GM12878 (cell line): ENCODE results near the gene PEX11B. TPM values are rescaled to one million over a fixed set of nuclear protein-coding genes. Genes with fewer than 3 reads are reported as not detected.

Experiments
- ATAC-seq: fragments of 200-7000 bp; cut with Tn5 transposase; 3 replicates; pipeline ENCODE4 v1.9.1; 2020; ENCODE audit warnings: mild to moderate bottlenecking, moderate library complexity
- BruUV-seq: library from RNA; stranded (reverse); fragments of 400-500 nt; replicated peaks from 2 replicates; lab custom pipeline; 2021; lab: Mats Ljungman, UMichigan
- CTCF ChIA-PET: fragments of 300-600 bp; sonication (Branson Sonifier 250); formaldehyde crosslinking; extraction: SDS; loops from one replicate; lab custom pipeline; 2021; ENCODE audit warnings: inconsistent platforms; lab: Yijun Ruan, JAX
- POLR2A ChIA-PET: fragments of 350-600 bp; formaldehyde crosslinking; extraction: SDS; loops from one replicate; lab custom pipeline; 2021; ENCODE audit warnings: inconsistent platforms; lab: Charles Lee
- RAD21 ChIA-PET: fragments of 300-600 bp; sonication (Branson Sonifier 250); formaldehyde crosslinking; loops from one replicate; lab custom pipeline; 2023; ENCODE audit warnings: antibody characterized with exemption; ENCODE audit not compliant: unreplicated experiment; lab: Charles Lee
- SMC1A ChIA-PET: fragments of 300-600 bp; sonication (Branson Sonifier 250); formaldehyde crosslinking; loops from one replicate; lab custom pipeline; 2023; ENCODE audit not compliant: unreplicated experiment, uncharacterized antibody; lab: Charles Lee
- DNase-seq: peaks from one replicate; pipeline ENCODE4 v3.0.0-alpha.2; 2011; ENCODE audit warnings: low read depth, low spot score
- FAIRE-seq: peaks from 3 replicates; lab custom pipeline; 2011; peaks lifted over from hg19 to GRCh38; lab: Jason Lieb, UNC
- H2AFZ ChIP-seq: 2 replicates; pipeline ENCODE4 v1.6.0; 2011; ENCODE audit warnings: low read depth, low read length, control low read depth; ENCODE audit not compliant: control insufficient read depth
- H3K27ac ChIP-seq: 2 replicates; pipeline ENCODE4 v1.5.1; 2011; ENCODE audit warnings: control low read depth; ENCODE audit not compliant: control insufficient read depth, insufficient read depth
- H3K27me3 ChIP-seq, 2 experiments: replicated peaks in 1 of 2; 2 replicates each; pipeline versions ENCODE4 v1.6.0 to v1.6.1; 2011; ENCODE audit warnings: low read length in 1 of 2; ENCODE audit not compliant: control insufficient read depth in 2 of 2, insufficient read depth in 2 of 2
- H3K36me3 ChIP-seq, 2 experiments: 2 replicates each; pipeline ENCODE4 v1.5.1; 2011; ENCODE audit warnings: low read length in 1 of 2; ENCODE audit not compliant: control insufficient read depth in 2 of 2, insufficient read depth in 2 of 2
- H3K4me1 ChIP-seq: 2 replicates; pipeline ENCODE4 v1.6.1; 2011; ENCODE audit warnings: mild to moderate bottlenecking, low read length, moderate library complexity, mixed read lengths; ENCODE audit not compliant: control insufficient read depth, insufficient read depth
- H3K4me2 ChIP-seq: 2 replicates; pipeline ENCODE4 v1.6.0; 2011; ENCODE audit warnings: control low read depth; ENCODE audit not compliant: control insufficient read depth, insufficient read depth
- H3K4me3 ChIP-seq: fragments of 200-600 bp; sonication (generic); 2 replicates; pipeline ENCODE4 v1.5.1; 2016
- H3K79me2 ChIP-seq: 2 replicates; pipeline ENCODE4 v1.6.0; 2011; ENCODE audit warnings: low read length; ENCODE audit not compliant: control insufficient read depth, insufficient read depth
- H3K9ac ChIP-seq: 2 replicates; pipeline ENCODE4 v1.8.0; 2011; ENCODE audit warnings: low read length, control low read depth, mixed read lengths; ENCODE audit not compliant: control insufficient read depth, insufficient read depth
- H3K9me3 ChIP-seq: replicated peaks from 3 replicates; pipeline ENCODE4 v1.5.1; 2011; ENCODE audit warnings: mild to moderate bottlenecking, low read length; ENCODE audit not compliant: control insufficient read depth, insufficient read depth
- H4K20me1 ChIP-seq: 2 replicates; pipeline ENCODE4 v1.6.0; 2011; ENCODE audit not compliant: control insufficient read depth, insufficient read depth
- BCL11A ChIP-seq: IDR thresholded peaks from 2 replicates; pipeline ENCODE4 v1.6.1; 2011; ENCODE audit warnings: low read depth, low read length
- EED ChIP-seq: sonication (generic); IDR thresholded peaks from 2 replicates; pipeline ENCODE4 v1.6.1; 2016; ENCODE audit warnings: antibody characterized with exemption, low read depth
- EGR1 ChIP-seq, 2 experiments: IDR thresholded peaks; 1 replicate in 1 of 2; 2 replicates in 1 of 2; pipeline ENCODE4 v1.6.1; 2011 to 2012; ENCODE audit warnings: low read depth in 2 of 2, low read length in 2 of 2, borderline replicate concordance in 1 of 2, mild to moderate bottlenecking in 1 of 2, moderate library complexity in 1 of 2
- MEF2B ChIP-seq: fragments of 450-650 bp; IDR thresholded peaks from 2 replicates; pipeline ENCODE4 v1.6.1; 2018; ENCODE audit warnings: mild to moderate bottlenecking, moderate library complexity; ENCODE audit not compliant: partially characterized antibody, poor library complexity, severe bottlenecking
- SPI1 ChIP-seq: IDR thresholded peaks from 2 replicates; pipeline ENCODE4 v1.6.1; 2011; ENCODE audit warnings: low read depth, mild to moderate bottlenecking, low read length, moderate library complexity, borderline replicate concordance; ENCODE audit not compliant: insufficient read depth
- WGBS: methylation state at CpG from one replicate; pipeline ENCODE4 v1.1.6; 2016; ENCODE audit warnings: low lambda C conversion rate; ENCODE audit not compliant: insufficient replicate concordance, insufficient coverage; ENCODE audit errors: missing lambda C conversion rate; 5-methylcytosine and 5-hydroxymethylcytosine counted together
- in situ Hi-C: fragments of 300-500 bp; cut with MboI; formaldehyde crosslinking; loops from 9 replicates; pipeline ENCODE4 v1.14.3; 2018; ENCODE audit warnings: mixed read lengths
- intact Hi-C: fragments of 100-400 bp; cut with micrococcal nuclease; formaldehyde crosslinking; loops from one replicate; pipeline ENCODE4 v1.14.2; 2022; ENCODE audit not compliant: unreplicated experiment
- polyA plus RNA-seq, 11 experiments: library from polyadenylated mRNA; depleted of rRNA in 4 of 11; unstranded in 6 of 11; stranded (reverse) in 5 of 11; fragments of >200 nt; fragmentation: Nextera tagmentation in 4 of 11; fragmentation: Illumina TruSeq in 1 of 11; extraction: Ambion mirVana in 4 of 11; extraction: Trizol in 1 of 11; gene quantifications; 1 replicate in 1 of 11; 2 replicates in 10 of 11; pipeline versions ENCODE4 v1.2.1 to v1.2.3, GENCODE V29; 2011 to 2016; ENCODE audit warnings: inconsistent platforms in 2 of 11, missing spikeins in 2 of 11, low read depth in 1 of 11
- total RNA-seq, 4 experiments: library from RNA; depleted of rRNA in 3 of 4; stranded (reverse); fragments of >200 nt in 3 of 4; fragmentation: Illumina TruSeq in 1 of 4; extraction: Trizol in 1 of 4; gene quantifications; 2 replicates each; pipeline versions ENCODE4 v1.2.1 to v1.2.3, GENCODE V29; 2013 to 2021

Gene PEX11B
- total and polyA plus RNA-seq, 10 of the 15 experiments (the other 5 are each of a cell fraction or from before 2014, with no cell fraction given) = 24.9 to 129 (median 40.7) TPM

DNA sequence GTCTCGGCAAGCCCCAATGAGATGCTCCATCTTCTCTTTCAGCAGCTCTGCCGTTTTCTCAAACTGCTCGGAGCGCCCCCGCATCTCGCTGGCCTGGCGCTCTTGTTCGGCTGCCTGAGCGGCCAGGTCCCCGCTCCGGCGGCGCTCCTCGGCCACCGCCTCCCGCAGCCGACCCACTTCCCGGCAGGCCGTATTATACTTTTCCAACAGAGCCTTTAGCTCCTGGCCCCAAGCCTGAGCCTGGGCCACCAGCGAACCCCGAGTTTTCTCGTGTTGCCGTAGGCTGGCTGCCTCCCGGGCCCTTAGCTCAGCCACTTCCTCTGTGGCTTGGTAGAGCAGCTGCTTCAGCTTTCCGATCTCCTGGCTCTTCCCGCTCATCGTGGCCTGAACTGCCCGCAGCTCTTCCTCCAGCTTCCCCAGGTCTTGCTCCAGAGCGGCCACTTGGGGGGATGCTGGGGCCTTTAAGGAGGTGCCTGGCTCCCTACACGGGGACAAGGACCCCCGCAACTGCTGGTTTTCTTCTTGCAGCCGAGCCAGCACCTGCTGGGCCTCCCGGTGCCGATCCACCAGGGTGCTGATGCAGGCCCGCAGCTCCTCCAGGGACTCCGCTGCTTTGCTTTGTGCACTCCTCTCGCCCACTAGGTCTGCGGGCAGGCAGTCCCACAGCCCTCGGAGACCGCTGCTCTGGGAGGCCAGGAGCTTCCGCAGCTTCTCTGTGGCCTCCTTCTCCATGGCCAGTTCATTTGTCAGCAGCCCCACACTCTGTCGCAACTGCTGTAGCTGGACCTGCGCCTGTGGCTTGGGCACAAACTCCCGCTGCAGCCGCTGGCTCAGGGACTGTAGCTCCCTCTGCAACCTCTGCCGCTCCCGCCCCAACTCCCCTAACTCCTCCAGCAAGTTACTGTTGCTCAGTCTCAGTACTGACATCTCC is 46.3 kb downstream of the PEX11B start:
- no peak overlapping the region for H3K27ac ChIP-seq
- H4K20me1 ChIP-seq = no peaks in the 10 kb centered on the region
- 27% methylated on average over 47 of the region's 47 CpGs for WGBS
- no TSS peak for BruUV-seq
- ChIA-PET SMC1A (interaction anchor here (1.0 to 1.3 kb wide), 2 partner anchors 13 to 14 kb away, joined by 3 to 6 read pairs; partner anchors contain the start of genes ANKRD35 and PIAS3), POLR2A (interaction anchor here (0.9 to 1.2 kb wide), 3 partner anchors 9 to 92 kb away, joined by 3 read pairs; partner anchors contain the start of genes ANKRD34A and POLR3GL), CTCF (interaction anchor here (0.6 to 1.5 kb wide), 4 partner anchors 12 to 27 kb away, joined by 3 to 6 read pairs (median 4); partner anchors contain the start of genes NUDT17 and PIAS3), RAD21 (no interaction called here)
- H3K4me2 ChIP-seq = peak overlapping the region; percentile 52
- FAIRE-seq (peak; percentile 38), ATAC-seq (peak; percentile 82), DNase-seq (no peak)
- no peaks in the 10 kb centered on the region for H3K36me3 ChIP-seq
- peak overlapping the region; percentile 8 for H2AFZ ChIP-seq
- TF ChIP-seq SPI1 (peak; percentile 56; the same call in 1 of the 2 replicates), EGR1 (IDR thresholded peaks at IDR 0.05; ENCODE audit: borderline replicate concordance in 1 of 2, low read depth in 2 of 2, low read length in 2 of 2) (0 out of 3 replicates have a peak, but pooled peaks of 1 of the 2 experiments have one; percentile 43), EED (0 out of 2 replicates have a peak, but pooled peaks have one; percentile 15), BCL11A (no peak), MEF2B (no peak)
- no peaks in the 10 kb centered on the region for H3K9me3 ChIP-seq
- intact Hi-C loops (no loop called here), in situ Hi-C loops (no loop called here)
- H3K27me3 ChIP-seq = peaks cover 0 to 5% of the 10 kb centered on the region in 2 experiments
- H3K4me3 ChIP-seq = peak overlapping the region; percentile 55; the same call in 1 of the 2 replicates
- no peaks in the 10 kb centered on the region for H3K79me2 ChIP-seq
- 0 out of 2 replicates have a peak, but pooled peaks cover 3% of the 10 kb centered on the region for H3K4me1 ChIP-seq
- peak overlapping the region; percentile 20; the same call in 1 of the 2 replicates for H3K9ac ChIP-seq
